Measurements from ENCODE around the gene TMEM165.

TMEM165 gene

GRCh38 chr4:55437823-55438222 lies 42.1 kb downstream of the TMEM165 start:
- DNase-seq (ENCODE audit: low spot score): no peak
- ATAC-seq (ENCODE audit: low read depth): no peak
- TF ChIP-seq, protein P1, sequence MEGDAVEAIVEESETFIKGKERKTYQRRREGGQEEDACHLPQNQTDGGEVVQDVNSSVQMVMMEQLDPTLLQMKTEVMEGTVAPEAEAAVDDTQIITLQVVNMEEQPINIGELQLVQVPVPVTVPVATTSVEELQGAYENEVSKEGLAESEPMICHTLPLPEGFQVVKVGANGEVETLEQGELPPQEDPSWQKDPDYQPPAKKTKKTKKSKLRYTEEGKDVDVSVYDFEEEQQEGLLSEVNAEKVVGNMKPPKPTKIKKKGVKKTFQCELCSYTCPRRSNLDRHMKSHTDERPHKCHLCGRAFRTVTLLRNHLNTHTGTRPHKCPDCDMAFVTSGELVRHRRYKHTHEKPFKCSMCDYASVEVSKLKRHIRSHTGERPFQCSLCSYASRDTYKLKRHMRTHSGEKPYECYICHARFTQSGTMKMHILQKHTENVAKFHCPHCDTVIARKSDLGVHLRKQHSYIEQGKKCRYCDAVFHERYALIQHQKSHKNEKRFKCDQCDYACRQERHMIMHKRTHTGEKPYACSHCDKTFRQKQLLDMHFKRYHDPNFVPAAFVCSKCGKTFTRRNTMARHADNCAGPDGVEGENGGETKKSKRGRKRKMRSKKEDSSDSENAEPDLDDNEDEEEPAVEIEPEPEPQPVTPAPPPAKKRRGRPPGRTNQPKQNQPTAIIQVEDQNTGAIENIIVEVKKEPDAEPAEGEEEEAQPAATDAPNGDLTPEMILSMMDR (IDR thresholded peaks at IDR 0.05; ENCODE audit: poor library complexity, severe bottlenecking): no peak
- peaks cover 3% of the 10 kb centered on the region for H3K9me3 ChIP-seq (ENCODE audit: severe bottlenecking)
- H3K27ac ChIP-seq (ENCODE audit: poor library complexity, severe bottlenecking): no peak overlapping the region
- H3K36me3 ChIP-seq (ENCODE audit: low read depth): peaks cover 93% of the 10 kb centered on the region
- H3K4me1 ChIP-seq (ENCODE audit: insufficient read depth, poor library complexity, severe bottlenecking): no peaks in the 10 kb centered on the region
- no peaks in the 10 kb centered on the region for H3K27me3 ChIP-seq (ENCODE audit: insufficient read depth, poor library complexity, severe bottlenecking)
- no peak overlapping the region for H3K4me3 ChIP-seq (ENCODE audit: severe bottlenecking)

- Histone ChIP-seq H3K4me1 (ENCODE audit: insufficient read depth, poor library complexity, severe bottlenecking) (no peaks in the 10 kb centered on the region), H3K9me3 (ENCODE audit: severe bottlenecking) (peaks cover 3% of the 10 kb centered on the region), H3K27me3 (ENCODE audit: insufficient read depth, poor library complexity, severe bottlenecking) (no peaks in the 10 kb centered on the region), H3K4me3 (ENCODE audit: severe bottlenecking) (no peak overlapping the region), H3K36me3 (ENCODE audit: low read depth) (peaks cover 90% of the 10 kb centered on the region), H3K27ac (ENCODE audit: poor library complexity, severe bottlenecking) (no peak overlapping the region)
- DNase-seq (ENCODE audit: low spot score) (no peak), ATAC-seq (ENCODE audit: low read depth) (no peak)
- TF ChIP-seq, protein P1 (IDR thresholded peaks at IDR 0.05; ENCODE audit: poor library complexity, severe bottlenecking): no peak
These were observed 42.6 kb downstream of the TMEM165 start for GRCh38 chr4:55438314-55438713.

GRCh38 chr4:55439023-55439422 lies 43.3 kb downstream of the TMEM165 start:
- Histone ChIP-seq H3K27ac (ENCODE audit: poor library complexity, severe bottlenecking) (no peak overlapping the region), H3K9me3 (ENCODE audit: severe bottlenecking) (peaks cover 3% of the 10 kb centered on the region)

DNA sequence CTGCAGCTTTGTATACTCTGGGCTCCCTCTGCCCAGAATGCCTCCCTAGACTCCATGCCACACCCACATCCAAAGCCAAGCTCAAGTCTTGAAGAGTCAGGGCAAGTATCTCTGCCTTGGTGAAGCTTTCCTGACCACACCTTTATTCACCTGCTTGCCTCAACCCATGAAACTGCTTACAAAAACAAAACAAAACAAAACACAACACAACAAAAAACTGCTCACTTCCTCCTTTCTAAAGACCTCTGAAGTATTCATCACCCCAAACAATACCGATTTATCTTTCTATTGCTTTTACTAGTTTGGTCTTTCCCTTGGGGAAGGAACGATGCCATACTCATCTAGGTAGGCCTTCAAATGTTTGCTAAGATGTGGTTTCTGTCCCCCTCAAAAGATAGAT lies 45.0 kb downstream of the TMEM165 start:
- Histone ChIP-seq H3K36me3 (ENCODE audit: low read depth) (peaks cover 87% of the 10 kb centered on the region), H3K4me3 (ENCODE audit: severe bottlenecking) (no peak overlapping the region), H3K4me1 (ENCODE audit: insufficient read depth, poor library complexity, severe bottlenecking) (no peaks in the 10 kb centered on the region), H3K9me3 (ENCODE audit: severe bottlenecking) (peaks cover 1% of the 10 kb centered on the region), H3K27me3 (ENCODE audit: insufficient read depth, poor library complexity, severe bottlenecking) (no peaks in the 10 kb centered on the region), H3K27ac (ENCODE audit: poor library complexity, severe bottlenecking) (no peak overlapping the region)
- TF ChIP-seq, protein P1 (IDR thresholded peaks at IDR 0.05; ENCODE audit: poor library complexity, severe bottlenecking): no peak
- no peak for ATAC-seq (ENCODE audit: low read depth)
- no peak for DNase-seq (ENCODE audit: low spot score)

More at GRCh38 chr4:55439023-55439422, 43.3 kb downstream of the TMEM165 start:
- no peaks in the 10 kb centered on the region for H3K4me1 ChIP-seq (ENCODE audit: insufficient read depth, poor library complexity, severe bottlenecking)
- no peak for DNase-seq (ENCODE audit: low spot score)
- peaks cover 90% of the 10 kb centered on the region for H3K36me3 ChIP-seq (ENCODE audit: low read depth)
- H3K27me3 ChIP-seq (ENCODE audit: insufficient read depth, poor library complexity, severe bottlenecking): no peaks in the 10 kb centered on the region
- no peak overlapping the region for H3K4me3 ChIP-seq (ENCODE audit: severe bottlenecking)
- TF ChIP-seq, protein P1 (IDR thresholded peaks at IDR 0.05; ENCODE audit: poor library complexity, severe bottlenecking): no peak
- no peak for ATAC-seq (ENCODE audit: low read depth)

GRCh38 chr4:55442541-55442940 lies 46.8 kb downstream of the TMEM165 start:
- no peak for ATAC-seq (ENCODE audit: low read depth)
- H3K9me3 ChIP-seq (ENCODE audit: severe bottlenecking): no peaks in the 10 kb centered on the region
- no peak for DNase-seq (ENCODE audit: low spot score)
- H3K27ac ChIP-seq (ENCODE audit: poor library complexity, severe bottlenecking): no peak overlapping the region
- H3K4me3 ChIP-seq (ENCODE audit: severe bottlenecking): no peak overlapping the region
- peaks cover 83% of the 10 kb centered on the region for H3K36me3 ChIP-seq (ENCODE audit: low read depth)
- peaks cover 2% of the 10 kb centered on the region for H3K4me1 ChIP-seq (ENCODE audit: insufficient read depth, poor library complexity, severe bottlenecking)
- TF ChIP-seq, protein P1 (IDR thresholded peaks at IDR 0.05; ENCODE audit: poor library complexity, severe bottlenecking): no peak
- no peaks in the 10 kb centered on the region for H3K27me3 ChIP-seq (ENCODE audit: insufficient read depth, poor library complexity, severe bottlenecking)
